Fibroblast of the aortic adventitia (primary cell): ENCODE results near the gene GXYLT2. TPM values are rescaled to one million over a fixed set of nuclear protein-coding genes. Genes with fewer than 3 reads are reported as not detected.
A peak's percentile ranks its signal among the peaks of the same experiment; 100 is the strongest.

Experiments used
- DNase-seq: peaks from one replicate; pipeline ENCODE4 v3.0.0-alpha.2; 2010; ENCODE audit warnings: low read depth
- H3K4me3 ChIP-seq: 2 replicates; pipeline ENCODE4 v1.5.1; 2011; ENCODE audit warnings: low read depth, mild to moderate bottlenecking, control low read depth, low read length, moderate library complexity
- CTCF ChIP-seq: IDR thresholded peaks from 2 replicates; pipeline ENCODE4 v1.5.1; 2011; ENCODE audit warnings: mild to moderate bottlenecking, low read length, control low read depth, inconsistent platforms; ENCODE audit not compliant: insufficient read depth
- total RNA-seq: library from RNA; depleted of rRNA; stranded (reverse); fragments of >200 nt; gene quantifications from 2 replicates; pipeline ENCODE4 v1.2.3, GENCODE V29; 2012; ENCODE audit warnings: low replicate concordance

The GXYLT2 gene
- total RNA-seq, 1 donor = 59.7 TPM

GRCh38 chr3:72944696-72945095, 56.9 kb downstream of the GXYLT2 start:
- no peak overlapping the region for H3K4me3 ChIP-seq
- no peak for DNase-seq
- no peak for TF ChIP-seq CTCF

- no peak overlapping the region for H3K4me3 ChIP-seq
- TF ChIP-seq CTCF = no peak
- DNase-seq = peak; percentile 47
Measured at GRCh38 chr3:72947715-72948490, 60.1 kb downstream of the GXYLT2 start.

- H3K4me3 ChIP-seq = no peak overlapping the region
- DNase-seq = no peak
- TF ChIP-seq CTCF = no peak
Measured at GRCh38 chr3:72949016-72949415, 61.2 kb downstream of the GXYLT2 start.

- no peak for TF ChIP-seq CTCF
- no peak overlapping the region for H3K4me3 ChIP-seq
- DNase-seq = no peak
Measured at GRCh38 chr3:72950372-72950771, 62.5 kb downstream of the GXYLT2 start.

- TF ChIP-seq CTCF = no peak
- no peak overlapping the region for H3K4me3 ChIP-seq
- no peak for DNase-seq
Measured at GRCh38 chr3:72950801-72951200, 63.0 kb downstream of the GXYLT2 start.

GRCh38 chr3:72951259-72951722, 63.4 kb downstream of the GXYLT2 start:
- TF ChIP-seq CTCF = no peak
- H3K4me3 ChIP-seq = no peak overlapping the region
- DNase-seq = no peak
